Progenitor cell of endocrine pancreas (in vitro differentiated cells): ENCODE data around the gene DNAH8. TPM values are rescaled to one million over a fixed set of nuclear protein-coding genes. Genes with fewer than 3 reads are reported as not detected.

Experiments used
- DNase-seq: peaks from one replicate; pipeline ENCODE4 v3.0.0; 2021; ENCODE audit warnings: low spot score; ENCODE audit not compliant: unreplicated experiment
- H3K27ac Mint-ChIP-seq: 2 replicates; pipeline ENCODE4 v1.8.0; 2021; ENCODE audit warnings: mild to moderate bottlenecking, moderate library complexity, mixed read lengths
- H3K27me3 Mint-ChIP-seq: 2 replicates; pipeline ENCODE4 v1.8.0; 2021; ENCODE audit warnings: mixed read lengths
- H3K36me3 Mint-ChIP-seq: 2 replicates; pipeline ENCODE4 v1.8.0; 2022; ENCODE audit warnings: mixed read lengths; ENCODE audit not compliant: insufficient read depth
- H3K4me1 Mint-ChIP-seq: 2 replicates; pipeline ENCODE4 v1.8.0; 2021; ENCODE audit warnings: low read depth, mixed read lengths
- H3K4me3 Mint-ChIP-seq: 2 replicates; pipeline ENCODE4 v1.8.0; 2021; ENCODE audit warnings: low read depth, mild to moderate bottlenecking, moderate library complexity, mixed read lengths
- H3K9me3 Mint-ChIP-seq: 2 replicates; pipeline ENCODE4 v1.8.0; 2021; ENCODE audit warnings: low read depth, mixed read lengths
- CTCF ChIP-seq: fragments of 200-600 bp; sonication (generic); IDR thresholded peaks from one replicate; pipeline ENCODE4 v1.5.0; 2021; ENCODE audit warnings: antibody characterized with exemption, mild to moderate bottlenecking; ENCODE audit not compliant: unreplicated experiment
- total RNA-seq: library from RNA; stranded (reverse); gene quantifications from 2 replicates; pipeline ENCODE4 v1.2.1, GENCODE V29; 2021

Gene DNAH8
- total RNA-seq, 1 donor from 2014 or later = 0.12 TPM

DNA sequence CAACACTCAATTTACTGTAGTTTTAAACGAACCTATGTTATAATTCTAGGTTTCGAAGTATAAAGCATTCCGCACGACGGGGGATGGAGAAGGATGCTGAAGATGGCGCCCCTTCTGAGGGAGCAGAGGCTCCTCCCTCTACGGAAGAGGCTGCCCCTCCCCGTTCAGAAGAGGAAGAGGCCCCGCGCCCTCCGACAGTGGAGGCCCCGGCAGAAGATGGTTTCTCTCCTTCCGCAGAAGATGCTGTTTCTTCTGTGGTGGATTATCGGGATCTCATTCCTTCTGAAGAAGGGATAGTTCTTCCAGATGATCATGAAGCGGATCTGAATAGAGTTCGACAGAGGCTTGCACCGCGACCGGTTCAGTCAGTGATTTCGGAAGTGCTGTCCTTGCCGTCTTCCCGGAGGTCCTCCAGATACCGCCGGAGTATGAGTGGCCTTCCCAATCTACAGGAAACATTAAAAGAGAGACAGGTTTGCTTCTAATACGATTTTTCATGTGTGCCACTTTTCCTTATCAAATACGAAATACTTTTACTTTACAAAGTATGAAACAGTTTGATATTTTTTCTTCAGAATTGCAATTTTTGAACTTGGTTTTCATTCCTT is 7.7 kb downstream of the DNAH8 start:
- peaks cover 6% of the 10 kb centered on the region for H3K9me3 Mint-ChIP-seq
- no peak for TF ChIP-seq CTCF
- H3K4me1 Mint-ChIP-seq = no peaks in the 10 kb centered on the region
- no peak for DNase-seq
- H3K36me3 Mint-ChIP-seq = no peaks in the 10 kb centered on the region
- no peak overlapping the region for H3K4me3 Mint-ChIP-seq
- H3K27me3 Mint-ChIP-seq = no peaks in the 10 kb centered on the region
- no peak overlapping the region for H3K27ac Mint-ChIP-seq

GRCh38 chr6:38723783-38724182 is 8.7 kb downstream of the DNAH8 start:
- Mint-ChIP-seq H3K9me3 (peaks cover 6% of the 10 kb centered on the region), H3K4me1 (no peaks in the 10 kb centered on the region), H3K27ac (no peak overlapping the region), H3K36me3 (no peaks in the 10 kb centered on the region), H3K4me3 (no peak overlapping the region), H3K27me3 (no peaks in the 10 kb centered on the region)
- DNase-seq = no peak
- TF ChIP-seq CTCF = no peak

GRCh38 chr6:38724343-38724742 is 9.2 kb downstream of the DNAH8 start:
- no peaks in the 10 kb centered on the region for H3K36me3 Mint-ChIP-seq
- TF ChIP-seq CTCF = no peak
- no peaks in the 10 kb centered on the region for H3K4me1 Mint-ChIP-seq
- H3K9me3 Mint-ChIP-seq = peaks cover 6% of the 10 kb centered on the region
- no peak overlapping the region for H3K4me3 Mint-ChIP-seq
- H3K27me3 Mint-ChIP-seq = no peaks in the 10 kb centered on the region
- DNase-seq = no peak
- H3K27ac Mint-ChIP-seq = no peak overlapping the region

DNA sequence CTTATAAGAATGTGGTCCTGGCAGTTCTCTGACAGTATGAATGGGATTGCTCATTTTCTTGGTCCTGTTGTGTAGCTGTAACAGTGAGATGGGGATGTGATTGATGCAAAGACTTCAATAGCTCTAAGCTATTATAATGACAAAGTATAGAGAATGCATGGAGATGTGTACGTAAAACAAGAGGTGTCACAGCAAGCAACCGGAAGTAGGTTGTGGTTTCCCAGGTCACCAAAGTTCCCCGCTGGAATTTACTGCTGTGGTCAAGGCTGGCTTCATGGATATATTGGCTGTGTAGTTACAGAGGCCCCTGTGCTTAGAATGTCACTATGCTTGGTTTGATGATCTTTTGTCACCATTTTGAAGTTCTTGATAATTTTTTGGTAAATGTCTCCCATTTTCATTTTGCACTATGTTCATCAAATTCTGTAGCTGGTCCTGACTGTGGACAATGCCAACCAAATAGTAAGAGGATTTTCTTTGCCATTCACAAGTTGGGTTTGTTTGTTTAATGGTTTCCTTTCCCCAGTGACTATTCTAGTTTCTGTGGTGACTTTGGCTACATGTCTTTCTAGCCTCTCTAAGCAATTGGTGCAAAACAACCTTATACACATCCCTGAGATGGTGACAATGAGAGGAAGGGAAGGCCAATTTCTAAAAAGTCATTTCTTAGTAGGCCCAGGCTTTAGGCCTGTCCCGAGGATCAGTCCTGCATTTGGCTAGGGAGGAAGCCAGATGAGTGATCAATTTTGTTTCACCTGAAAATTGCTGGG is 10.5 kb downstream of the DNAH8 start:
- DNase-seq = no peak

GRCh38 chr6:38728203-38728602 is 13.1 kb downstream of the DNAH8 start:
- no peak overlapping the region for H3K27ac Mint-ChIP-seq
- no peak for TF ChIP-seq CTCF
- no peaks in the 10 kb centered on the region for H3K9me3 Mint-ChIP-seq
- no peak for DNase-seq
- H3K4me3 Mint-ChIP-seq = no peak overlapping the region
- H3K27me3 Mint-ChIP-seq = no peaks in the 10 kb centered on the region
- H3K36me3 Mint-ChIP-seq = no peaks in the 10 kb centered on the region
- H3K4me1 Mint-ChIP-seq = no peaks in the 10 kb centered on the region

More for the DNA sequence above, 10.5 kb downstream of the DNAH8 start:
- Mint-ChIP-seq H3K4me3 (no peak overlapping the region), H3K36me3 (no peaks in the 10 kb centered on the region), H3K27ac (no peak overlapping the region), H3K4me1 (no peaks in the 10 kb centered on the region), H3K9me3 (peaks cover 2% of the 10 kb centered on the region), H3K27me3 (no peaks in the 10 kb centered on the region)
- no peak for TF ChIP-seq CTCF
